ENCODE results near the gene CLSTN2.

DNA sequence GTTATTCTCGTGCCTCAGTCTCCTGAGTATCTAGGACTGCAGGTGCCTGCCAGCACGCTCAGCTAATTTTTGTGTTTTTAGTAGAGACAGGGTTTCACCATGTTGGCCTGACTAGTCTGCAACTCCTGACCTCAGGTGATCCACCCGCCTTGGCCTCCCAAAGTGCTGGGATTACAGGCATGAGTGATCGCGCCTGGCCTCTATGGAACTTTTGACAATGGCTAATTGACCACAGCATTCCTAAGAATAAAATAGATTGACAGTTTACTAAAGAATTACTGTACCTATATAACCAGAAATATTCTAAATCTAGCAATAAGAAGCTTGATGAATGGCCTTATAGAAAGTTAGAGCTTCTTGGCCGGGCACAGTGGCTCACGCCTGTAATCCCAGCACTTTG lies 691.9 kb downstream of the CLSTN2 start:
- no peak for TF ChIP-seq CTCF (IDR thresholded peaks at IDR 0.05 in 2 of 3, conservative IDR thresholded peaks at IDR 0.05 in 1 of 3; ENCODE audit: borderline replicate concordance in 1 of 3, insufficient read depth in 1 of 3, low read depth in 2 of 3, low read length in 2 of 3)
- TF ChIP-seq, protein P1, sequence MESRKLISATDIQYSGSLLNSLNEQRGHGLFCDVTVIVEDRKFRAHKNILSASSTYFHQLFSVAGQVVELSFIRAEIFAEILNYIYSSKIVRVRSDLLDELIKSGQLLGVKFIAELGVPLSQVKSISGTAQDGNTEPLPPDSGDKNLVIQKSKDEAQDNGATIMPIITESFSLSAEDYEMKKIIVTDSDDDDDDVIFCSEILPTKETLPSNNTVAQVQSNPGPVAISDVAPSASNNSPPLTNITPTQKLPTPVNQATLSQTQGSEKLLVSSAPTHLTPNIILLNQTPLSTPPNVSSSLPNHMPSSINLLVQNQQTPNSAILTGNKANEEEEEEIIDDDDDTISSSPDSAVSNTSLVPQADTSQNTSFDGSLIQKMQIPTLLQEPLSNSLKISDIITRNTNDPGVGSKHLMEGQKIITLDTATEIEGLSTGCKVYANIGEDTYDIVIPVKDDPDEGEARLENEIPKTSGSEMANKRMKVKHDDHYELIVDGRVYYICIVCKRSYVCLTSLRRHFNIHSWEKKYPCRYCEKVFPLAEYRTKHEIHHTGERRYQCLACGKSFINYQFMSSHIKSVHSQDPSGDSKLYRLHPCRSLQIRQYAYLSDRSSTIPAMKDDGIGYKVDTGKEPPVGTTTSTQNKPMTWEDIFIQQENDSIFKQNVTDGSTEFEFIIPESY (IDR thresholded peaks at IDR 0.05; ENCODE audit: extremely low read depth, insufficient replicate concordance, low read length): no peak
- no peak for TF ChIP-seq CEBPB (IDR thresholded peaks at IDR 0.05; ENCODE audit: low read depth)
- TF ChIP-seq REST (IDR thresholded peaks at IDR 0.05; ENCODE audit: low read depth): no peak
- no peak for TF ChIP-seq POLR2AphosphoS5 (IDR thresholded peaks at IDR 0.05; ENCODE audit: low read depth, low read length)
- no peak for TF ChIP-seq MAX (IDR thresholded peaks at IDR 0.05)

Measured in HCT116 (cell line).